Renal cortex interstitium (tissue), 11 donors: ENCODE results near the gene CCDC7. TPM values are rescaled to one million over a fixed set of nuclear protein-coding genes. Genes with fewer than 3 reads are reported as not detected.
"Not testable (repeated sequence)": the region's sequence is repeated elsewhere in the genome, so short reads cannot be mapped to it uniquely, and the experiment has no call there.

Experiments used
- DNase-seq, 11 donors: peaks; one replicate each; pipeline ENCODE4 v3.0.0-alpha.2; 2013; ENCODE audit warnings: low read depth in 9 of 11, low spot score in 4 of 11; ENCODE audit errors: extremely low read depth in 1 of 11
- polyA plus RNA-seq, 3 donors: library from polyadenylated mRNA; unstranded; fragments of 120-200 nt; gene quantifications; one replicate each; pipeline ENCODE4 v1.2.1, GENCODE V29; 2013; ENCODE audit not compliant: insufficient read length in 3 of 3

CCDC7 gene
- polyA plus RNA-seq, 3 donors: 4.2 to 6.1 (median 6.0) TPM

DNA sequence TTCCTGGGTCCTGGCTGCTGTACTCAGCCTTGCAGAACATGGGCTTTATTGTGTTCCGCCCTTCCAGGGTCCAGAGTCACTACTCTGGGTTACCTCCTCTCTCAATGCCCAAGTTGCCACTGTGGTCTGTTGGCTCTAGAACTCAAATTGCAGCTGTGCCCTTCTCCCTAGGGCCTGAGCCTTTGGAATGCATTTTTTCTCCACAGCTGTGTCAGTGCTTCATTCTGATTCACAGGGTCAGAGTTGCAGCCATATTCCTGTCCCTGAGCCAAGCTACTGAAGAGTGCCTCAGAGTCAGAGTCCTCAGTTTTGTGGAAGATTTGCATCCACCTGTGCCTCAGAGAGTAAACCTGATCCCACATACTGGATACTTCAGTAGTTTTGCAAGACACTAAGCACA, 344.5 kb downstream of the CCDC7 start:
- DNase-seq: no peak

DNA sequence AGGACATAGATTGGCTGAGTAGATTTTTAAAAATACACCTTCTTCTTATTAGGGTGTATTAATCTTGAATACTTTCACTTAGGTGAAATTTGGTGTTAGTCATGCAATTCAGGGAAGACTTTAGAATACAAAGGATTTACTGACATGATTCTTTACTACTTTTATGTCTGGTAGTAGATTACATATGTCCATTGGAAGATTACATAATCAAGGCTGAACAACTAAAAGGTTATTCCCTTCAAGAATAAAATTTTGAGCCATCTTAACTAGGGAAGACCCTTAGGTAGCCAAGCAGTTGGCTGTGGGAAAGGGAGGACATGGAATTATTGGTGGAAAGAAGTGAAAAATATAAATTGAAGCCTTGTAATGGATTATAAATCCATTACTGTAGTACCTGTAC, 347.1 kb downstream of the CCDC7 start:
- DNase-seq: no peak

DNA sequence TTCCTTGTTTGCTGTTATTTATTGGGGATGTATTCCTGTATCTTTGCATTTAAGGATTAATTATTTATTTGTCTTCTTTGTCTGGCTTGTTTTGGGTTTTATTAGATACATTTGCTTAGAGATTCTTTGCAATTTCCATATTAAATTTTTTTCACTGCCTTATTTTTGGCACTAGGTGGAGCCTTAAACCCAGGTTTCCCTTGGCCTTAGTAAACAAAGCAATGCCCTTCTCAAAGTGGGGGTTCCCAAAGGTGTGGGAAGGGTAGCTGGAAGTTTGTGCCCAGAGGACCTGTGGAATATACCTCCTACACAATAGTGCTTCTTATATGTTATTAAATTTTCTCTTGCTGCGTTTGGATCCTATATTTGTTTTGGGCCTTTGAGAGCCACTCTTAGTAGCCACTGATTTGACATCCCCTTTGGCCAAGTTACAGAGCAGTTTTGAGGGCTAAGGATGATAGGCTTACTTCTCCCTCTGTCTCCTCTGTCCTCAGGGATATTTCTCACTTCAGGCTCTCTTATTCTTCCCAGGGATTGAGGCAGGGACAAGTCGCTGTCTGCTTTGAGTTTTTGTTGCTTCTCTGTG, 349.8 kb downstream of the CCDC7 start:
- DNase-seq: peak in 9 of 11 donors; percentile 2 to 21 (median 7)

DNA sequence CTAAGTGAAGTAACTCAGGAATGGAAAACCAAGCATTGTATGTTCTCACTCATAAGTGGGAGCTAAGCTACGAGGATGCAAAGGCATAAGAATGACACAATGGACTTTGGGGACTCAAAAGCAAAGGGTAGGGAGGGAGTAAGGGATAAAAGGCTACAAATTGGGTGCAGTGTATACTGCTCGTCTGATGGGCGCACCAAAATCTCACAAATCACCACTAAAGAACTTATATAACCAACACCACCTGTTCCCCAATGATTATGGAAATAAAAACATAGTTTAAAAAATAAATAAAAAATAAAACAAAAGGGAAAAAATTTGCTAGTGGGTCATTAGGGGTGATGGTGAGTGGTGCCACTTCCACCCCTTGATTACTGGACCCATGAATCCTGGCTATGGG, 351.5 kb downstream of the CCDC7 start:
- not testable (repeated sequence) for DNase-seq

DNA sequence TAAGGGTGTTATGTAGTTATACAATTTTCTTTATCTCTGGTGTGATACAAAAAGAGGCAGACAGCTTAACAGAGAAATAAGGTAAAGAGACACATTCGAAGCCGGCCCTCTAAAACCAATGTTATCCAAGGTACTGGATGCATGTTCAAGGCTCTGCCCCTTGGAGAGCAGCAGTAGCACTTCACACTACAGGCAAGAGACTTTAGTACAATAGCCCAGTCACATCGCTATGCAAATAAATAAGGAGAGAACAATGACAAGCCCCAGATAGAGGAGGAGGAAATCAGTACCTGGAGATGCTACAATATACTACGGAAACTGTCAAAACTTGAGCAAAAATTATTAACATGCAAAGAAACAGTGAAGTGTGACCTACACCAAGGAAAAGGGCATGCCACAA, 401.0 kb downstream of the CCDC7 start:
- no peak for DNase-seq

DNA sequence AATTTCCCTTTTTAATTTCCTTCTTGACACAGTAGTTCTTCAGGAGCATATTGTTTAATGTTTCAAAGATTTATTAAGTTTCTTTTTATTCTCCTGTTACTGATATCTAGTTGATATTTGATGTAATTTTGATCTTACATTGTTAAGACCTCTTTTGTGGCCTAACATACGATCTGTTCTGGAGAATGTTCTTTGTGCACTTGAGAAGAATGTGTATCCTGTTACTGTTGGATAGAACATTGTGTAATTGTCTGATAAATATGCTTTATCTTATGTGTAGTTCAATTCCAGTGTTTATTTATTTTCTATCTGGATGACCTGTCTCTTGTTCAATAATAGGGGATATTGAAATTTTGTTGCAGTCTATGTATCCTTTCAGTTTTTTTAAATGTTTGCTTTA, 405.4 kb downstream of the CCDC7 start:
- DNase-seq: no peak

DNA sequence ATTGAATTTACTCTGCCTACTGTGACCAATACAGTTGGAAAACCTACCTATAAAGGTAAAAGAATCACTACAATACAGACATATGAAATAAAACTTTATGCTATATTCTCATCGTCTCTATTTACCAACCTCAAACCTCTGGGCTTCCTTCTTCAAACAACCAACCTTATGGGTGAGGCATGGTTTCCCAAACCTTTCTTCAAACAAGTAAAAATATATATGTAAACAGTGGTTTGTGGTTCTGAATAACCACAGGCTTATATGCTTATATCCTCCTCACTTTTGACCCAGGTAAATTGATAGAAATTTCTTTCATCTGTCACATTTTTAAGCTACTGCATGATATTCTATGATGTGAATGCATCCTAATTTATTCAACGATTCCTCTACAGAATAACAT, 408.5 kb downstream of the CCDC7 start:
- no peak for DNase-seq

DNA sequence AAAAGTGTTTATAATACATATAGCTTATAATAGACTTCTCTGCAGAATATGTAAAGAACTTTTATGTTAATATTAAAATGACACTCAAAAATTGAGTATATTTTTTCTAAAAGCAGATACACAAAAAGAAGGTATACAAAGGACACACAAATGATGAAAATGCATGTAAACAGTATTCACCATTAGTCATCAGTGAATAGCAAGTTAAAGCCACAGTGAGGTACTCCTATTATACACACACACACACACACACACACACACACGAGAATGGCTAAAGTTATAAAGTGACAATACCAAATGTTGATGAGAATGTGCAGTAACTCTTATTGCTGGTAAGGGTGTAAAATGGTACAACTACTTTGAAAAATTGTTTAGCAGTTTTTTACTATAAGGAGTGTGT, 419.2 kb downstream of the CCDC7 start:
- DNase-seq: no peak

DNA sequence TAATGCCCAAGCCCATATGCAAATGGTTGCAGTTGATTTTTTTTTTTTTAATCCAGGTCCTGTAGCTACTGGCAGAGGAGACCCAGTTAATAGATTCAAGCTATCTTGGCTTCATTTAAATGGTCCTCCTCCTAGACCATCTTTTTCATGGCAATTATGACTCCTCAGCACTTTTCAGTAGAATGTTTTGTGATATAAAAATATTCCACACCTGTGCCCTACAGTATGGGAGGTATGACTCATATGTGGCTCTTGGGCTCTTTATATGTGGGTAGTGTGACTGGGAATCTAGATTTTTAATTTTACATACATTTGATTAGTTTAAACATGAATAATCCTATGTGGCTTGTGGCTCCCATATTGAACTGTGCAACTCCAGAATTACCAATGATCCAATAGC, 432.0 kb downstream of the CCDC7 start:
- DNase-seq: no peak

DNA sequence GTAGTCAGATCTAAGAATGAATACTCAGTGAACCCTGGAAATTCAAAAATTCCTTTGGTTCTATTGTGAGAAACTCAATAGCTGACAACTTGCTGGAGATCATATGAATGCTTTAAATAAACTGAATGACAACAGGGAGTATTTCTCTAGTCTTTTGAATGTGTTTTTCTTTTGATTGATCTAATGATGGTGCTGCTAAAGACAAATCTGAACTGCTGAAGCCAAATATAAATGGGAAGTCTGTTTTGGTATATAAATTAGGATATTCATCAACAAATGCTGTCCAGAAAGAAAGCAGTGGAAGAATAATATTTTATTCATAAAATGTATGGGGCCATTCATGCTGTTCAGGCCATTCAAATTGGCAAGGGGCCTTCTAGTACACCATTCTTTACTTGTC, 432.7 kb downstream of the CCDC7 start:
- DNase-seq: no peak

DNA sequence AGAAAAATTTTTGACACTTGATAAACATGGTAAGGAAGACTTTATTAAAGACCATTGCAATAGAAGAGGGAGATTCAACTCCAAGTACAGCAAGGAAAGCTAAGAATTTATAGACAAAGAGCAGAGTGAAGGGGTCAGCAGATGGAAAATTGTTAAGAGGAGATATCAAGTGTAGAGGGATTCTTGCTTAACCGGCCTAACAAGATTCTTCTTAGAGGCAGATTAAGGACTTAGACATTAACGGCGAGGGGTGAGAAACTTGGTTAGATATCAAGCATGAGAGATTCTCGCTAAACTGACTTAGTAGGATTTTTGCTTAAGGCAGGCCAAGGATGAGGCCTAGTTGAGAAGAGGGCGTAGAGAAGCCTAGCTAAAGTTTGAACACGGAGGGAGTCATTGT, 436.1 kb downstream of the CCDC7 start:
- DNase-seq: no peak

DNA sequence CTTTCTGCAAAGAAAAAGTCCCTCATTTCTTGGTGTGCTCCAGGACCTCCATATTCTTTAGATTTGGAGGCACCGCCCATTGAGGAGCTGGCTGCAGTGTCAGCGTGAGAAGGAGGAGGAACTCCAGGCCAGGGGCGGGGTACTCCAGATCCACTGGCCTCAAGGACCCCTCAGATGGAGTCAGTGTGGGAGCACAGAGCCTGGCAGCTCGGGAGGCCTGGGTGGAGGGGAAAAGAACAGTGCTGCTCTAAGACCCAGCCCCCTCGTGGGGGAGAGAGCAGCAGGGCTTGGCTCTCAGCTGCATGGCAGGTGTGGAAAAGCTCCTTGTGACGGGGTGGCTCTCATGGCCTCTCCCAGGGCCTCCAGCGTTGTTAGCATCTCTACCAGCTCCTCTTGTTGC, 441.5 kb downstream of the CCDC7 start:
- no peak for DNase-seq

DNA sequence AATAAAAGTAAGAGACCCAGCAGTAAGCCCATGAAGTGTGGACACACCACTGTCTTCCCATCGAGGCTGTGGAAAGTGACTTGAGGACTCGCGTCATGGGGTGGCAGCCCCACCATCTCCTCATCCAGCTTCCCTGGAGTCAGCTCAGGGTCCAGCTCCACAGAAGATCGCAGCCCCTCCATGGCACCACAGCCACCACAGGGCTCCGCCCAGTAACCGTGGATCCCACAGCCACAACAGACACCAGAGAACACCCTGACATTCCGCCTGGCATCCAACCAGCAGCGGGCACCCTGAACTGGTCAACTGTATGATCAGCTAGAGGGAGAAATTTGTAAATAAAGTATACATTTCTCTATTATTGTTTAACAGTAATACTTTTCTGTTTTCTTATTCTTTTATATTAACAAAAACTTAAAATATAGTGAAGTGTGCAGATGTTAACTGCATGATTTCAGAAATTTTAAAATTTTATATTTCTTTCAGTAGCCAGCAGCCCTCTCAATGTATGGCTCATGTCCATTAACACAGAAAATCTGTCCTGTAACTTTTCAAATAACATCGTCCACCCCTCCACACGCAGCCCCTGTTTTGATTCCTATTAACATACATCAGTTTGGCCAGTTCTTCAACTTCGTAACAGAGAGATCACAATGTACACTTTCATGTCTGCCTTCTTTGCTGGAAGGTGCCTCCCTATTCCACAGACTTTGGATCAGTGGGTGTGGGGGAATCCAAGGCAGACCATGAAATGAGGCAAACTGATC, 442.4 kb downstream of the CCDC7 start:
- no peak for DNase-seq

DNA sequence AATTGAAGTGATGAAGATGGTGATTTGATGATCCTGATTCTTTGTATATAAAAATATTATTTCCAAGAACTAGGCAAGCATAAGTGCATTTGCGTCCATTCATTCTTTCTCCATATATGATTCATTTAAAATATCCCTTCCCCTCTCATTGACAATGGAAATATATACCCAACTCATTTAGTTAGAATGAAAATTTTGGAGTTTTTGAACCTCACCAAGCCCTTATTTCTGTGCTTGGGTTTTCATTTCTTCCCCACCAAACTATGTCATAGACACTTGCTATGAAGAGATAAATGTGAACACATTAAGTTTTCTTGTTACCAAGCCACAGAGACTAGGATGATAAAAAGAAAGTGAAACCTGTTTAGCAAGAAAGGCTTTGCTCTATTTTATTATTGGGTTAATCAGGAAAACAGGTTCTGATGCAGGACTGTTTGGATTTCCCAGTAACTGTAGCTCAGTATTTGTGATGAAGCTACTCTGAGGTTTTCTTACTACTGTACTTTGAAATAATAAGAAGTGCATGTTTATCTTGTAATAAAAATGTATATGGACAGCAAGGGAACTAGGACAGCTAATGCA, 443.8 kb downstream of the CCDC7 start:
- DNase-seq: no peak

DNA sequence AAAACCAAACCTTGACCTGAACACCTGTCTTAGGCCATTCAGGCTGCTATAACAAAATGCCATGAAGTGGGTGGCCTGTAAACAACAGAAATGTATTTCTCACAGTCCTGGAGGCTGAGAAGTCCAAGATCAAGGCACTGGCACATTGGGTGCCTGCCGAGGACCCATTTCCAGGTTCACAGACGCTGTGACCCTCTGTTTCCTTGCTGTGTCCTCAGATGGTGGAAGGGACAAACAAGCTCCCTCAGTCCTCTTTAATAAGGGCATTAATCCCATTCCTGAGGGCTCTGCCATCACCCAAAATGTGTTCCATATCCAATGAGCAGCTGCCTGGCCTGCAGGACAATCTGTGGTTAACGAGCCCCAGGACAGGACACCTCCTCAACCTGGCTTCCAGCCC, 444.5 kb downstream of the CCDC7 start:
- no peak for DNase-seq

DNA sequence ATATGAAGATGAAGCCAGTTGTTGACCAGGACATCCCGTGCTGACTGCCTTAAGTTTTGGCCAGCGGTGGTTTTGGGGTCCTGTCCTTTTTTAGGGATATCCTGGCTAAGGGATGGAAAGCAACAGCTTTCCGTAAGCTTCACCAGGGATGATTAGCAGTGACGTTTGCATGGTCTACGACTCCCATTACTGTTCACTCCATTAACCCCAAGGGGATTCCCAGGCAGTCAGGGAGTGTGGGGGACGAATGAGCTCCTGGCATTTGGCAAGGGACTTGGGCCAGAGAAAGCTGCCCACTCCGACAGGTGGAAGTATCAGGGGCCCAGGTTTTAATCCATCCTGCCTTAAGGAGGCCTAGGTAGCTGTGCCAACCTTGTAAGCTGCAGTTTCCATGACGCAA, 445.3 kb downstream of the CCDC7 start:
- DNase-seq: no peak

DNA sequence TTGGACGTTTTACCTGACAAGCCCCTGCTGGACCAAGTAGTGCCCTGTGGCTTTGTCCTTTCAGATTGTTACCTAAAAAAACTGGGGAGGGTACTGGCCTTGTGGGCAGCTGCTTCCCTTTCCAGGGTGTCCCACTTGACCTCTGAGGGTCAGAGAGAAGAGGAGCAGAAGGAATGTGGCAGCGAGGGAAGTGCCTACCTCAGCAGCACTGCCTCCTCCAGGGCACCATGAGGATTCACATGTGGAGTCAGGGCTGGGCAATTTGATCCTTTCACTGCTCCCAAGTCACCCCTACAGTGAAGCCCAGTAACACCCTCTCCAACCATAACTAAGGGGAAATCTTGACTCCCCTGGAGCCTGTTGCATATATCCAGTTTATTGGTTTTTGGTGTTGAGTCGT, 447.5 kb downstream of the CCDC7 start:
- no peak for DNase-seq

DNA sequence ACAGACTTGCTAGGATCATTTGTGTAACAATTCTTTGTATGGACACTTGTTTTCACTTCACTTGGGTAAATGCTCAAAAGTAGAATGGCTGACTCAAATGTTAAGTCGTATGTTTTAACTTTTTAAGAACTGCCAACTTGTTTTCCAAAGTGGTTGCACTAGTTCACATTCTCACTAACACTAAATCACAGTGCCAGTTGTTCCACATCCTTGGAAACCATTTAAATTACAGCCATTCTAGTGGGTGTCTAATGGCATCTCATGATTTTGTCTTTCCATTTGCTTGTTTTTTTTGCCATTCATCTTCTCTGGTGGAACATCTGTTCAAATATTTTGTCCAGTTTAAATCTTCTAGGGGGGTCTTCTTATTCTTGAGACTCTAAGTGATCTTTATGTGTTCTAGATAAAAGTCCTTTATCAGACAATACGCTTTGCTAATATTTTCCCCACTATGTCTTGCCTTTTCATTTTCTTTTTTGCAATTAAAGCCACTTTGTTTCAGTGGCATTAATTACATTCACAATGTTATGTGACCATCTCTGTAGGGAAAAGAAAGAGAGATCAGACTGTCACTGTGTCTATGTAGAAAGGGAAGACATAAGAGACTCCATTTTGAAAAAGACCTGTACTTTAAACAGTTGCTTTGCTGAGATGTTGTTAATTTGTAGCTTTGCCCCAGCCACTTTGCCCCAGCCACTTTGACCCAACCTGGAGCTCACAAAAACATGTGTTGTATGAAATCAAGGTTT, 448.1 kb downstream of the CCDC7 start:
- DNase-seq: no peak

DNA sequence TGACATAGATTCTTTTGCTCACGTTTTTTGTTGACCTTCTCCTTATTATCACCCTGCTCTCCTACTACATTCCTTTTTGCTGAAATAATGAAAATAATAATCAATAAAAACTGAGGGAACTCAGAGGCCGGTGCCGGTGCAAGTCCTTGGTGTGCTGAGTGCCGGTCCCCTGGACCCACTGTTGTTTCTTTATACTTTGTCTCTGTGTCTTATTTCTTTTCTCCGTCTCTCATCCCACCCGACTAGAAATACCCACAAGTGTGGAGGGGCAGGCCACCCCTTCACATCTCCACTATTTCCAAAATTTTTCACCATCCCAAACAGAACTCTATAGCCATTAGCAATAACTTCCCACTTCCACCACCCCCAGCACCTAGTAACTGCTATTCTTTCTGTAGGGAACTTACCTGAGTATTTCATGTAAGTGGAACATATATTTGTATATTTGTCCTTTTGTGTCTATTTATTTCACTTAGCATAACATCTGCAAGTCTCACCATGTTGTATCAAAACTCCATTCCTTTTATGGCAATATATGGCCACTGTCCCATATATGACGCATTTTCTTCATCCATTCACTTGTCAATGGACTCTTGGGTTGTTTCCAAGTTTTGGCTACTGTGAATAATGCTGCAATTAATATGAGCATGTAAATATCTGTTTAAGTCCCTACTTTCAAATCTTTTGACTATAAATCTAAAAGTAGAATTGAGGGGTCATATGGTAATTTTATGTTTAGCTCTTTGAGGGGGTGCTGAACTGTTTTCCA, 449.4 kb downstream of the CCDC7 start:
- DNase-seq: not testable (repeated sequence)
